HG02610 (cell line): Measurements from ENCODE around the gene FAM120AOS.

Experiments used
- ATAC-seq: cut with Tn5 transposase; IDR thresholded peaks from one replicate; pipeline ENCODE4 v1.9.1; 2021; ENCODE audit warnings: mild to moderate bottlenecking, moderate library complexity; ENCODE audit not compliant: unreplicated experiment

The FAM120AOS gene

DNA sequence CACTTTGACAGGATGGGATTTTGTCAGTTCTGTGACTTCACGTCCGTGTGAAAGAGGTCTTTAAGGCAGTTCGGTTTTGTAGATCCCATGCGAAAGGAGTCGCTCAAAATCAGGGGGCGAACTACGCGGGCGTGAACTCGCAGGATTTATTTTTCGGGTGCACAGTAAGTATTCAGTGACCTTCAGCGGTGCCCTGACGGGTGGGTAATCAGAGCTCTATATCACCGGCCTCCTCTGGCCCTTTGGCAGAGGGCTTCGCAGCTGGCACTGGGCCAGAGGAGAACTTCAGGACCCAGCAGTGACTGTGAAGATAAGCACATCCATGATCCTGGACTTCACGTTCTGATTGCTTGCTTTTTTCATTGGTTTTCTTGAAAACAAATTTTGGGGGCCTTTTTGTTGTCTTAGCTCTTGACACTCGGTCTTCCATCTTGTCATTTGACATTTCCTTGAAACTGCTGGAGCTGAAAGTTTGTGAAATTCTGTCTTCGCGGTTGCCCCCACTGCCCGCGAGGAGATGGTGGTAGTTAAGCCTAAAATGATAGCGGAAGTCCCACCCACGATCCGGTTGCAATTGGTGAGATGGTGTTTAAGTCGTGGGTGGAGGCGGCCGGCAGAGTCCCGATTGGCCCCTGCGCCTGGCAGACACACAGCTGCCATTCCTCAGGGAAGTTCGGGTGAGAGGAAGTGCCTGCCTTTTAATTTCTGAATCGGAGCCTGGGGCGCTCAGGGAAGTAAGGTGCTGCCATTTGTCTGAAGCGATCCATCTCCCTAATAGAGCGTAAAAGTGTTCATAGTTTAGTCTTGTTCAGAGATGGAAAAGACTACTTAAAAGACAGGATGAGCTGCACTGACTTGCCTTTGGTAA is at the start of gene FAM120AOS:
TSS of gene FAM120AOS (minus strand) at position 535 of the 868 bp plus-strand sequence. CDS start 872 bp downstream, outside the sequence.
- ATAC-seq = peak; percentile 64

DNA sequence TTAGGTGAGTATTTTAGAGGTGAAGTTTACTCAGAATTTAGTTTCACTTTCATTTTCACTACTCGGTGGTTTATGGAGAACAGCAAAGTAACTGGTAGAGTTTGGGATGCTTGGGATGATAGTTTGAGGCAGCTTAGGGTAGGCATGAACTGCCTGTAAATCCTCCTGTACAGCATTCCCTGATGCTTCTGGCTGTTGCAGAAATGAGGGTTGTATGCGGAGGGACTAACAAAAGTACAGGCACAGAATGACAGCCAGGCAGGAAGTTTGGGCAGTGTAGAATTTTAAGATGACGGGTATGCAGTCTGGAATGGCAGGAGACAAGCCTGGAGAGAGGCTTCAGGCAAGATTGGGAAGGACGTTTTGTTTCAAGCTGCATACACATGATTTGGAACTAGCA is 48.0 kb upstream of the FAM120AOS start:
- no peak for ATAC-seq

DNA sequence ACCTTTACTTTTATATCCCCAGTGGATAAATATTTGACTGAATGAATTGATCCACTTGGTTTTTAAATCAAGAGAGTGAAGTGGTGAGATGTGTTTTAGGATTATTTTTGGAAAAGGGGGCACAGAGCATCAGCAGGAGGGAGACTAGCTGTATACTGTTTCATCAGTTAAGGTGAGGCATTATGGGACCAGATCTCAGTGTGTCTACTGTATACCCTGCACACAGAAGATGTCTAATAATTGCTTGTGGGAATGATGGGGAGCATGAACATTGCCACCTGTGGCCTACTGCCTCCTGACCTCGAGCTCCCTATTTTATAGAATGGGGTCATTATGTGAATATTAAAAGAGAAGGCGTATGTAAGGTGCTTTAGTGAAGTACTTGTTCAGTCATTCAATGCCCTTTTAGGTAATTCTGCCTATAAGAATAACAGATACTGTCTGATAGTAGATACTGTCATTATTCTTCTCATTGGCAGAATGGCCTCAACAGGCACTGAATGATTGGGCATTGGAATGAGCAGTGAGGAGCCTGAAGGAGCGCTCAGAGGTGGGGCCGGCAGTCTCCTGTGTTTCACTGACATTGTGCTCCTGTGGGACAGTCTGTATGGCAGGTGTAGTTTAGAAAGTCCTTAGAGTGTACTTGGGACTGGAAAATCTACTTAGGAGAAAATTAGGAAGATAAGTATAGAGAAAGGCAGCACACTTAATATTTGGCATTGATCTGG is 47.4 kb upstream of the FAM120AOS start:
- no peak for ATAC-seq

- ATAC-seq = no peak
These were observed 42.9 kb upstream of the FAM120AOS start for GRCh38 chr9:93496285-93496684.

GRCh38 chr9:93493949-93494348 is 40.6 kb upstream of the FAM120AOS start:
- no peak for ATAC-seq

- ATAC-seq = no peak
These were observed 38.9 kb upstream of the FAM120AOS start for GRCh38 chr9:93492327-93492726.

DNA sequence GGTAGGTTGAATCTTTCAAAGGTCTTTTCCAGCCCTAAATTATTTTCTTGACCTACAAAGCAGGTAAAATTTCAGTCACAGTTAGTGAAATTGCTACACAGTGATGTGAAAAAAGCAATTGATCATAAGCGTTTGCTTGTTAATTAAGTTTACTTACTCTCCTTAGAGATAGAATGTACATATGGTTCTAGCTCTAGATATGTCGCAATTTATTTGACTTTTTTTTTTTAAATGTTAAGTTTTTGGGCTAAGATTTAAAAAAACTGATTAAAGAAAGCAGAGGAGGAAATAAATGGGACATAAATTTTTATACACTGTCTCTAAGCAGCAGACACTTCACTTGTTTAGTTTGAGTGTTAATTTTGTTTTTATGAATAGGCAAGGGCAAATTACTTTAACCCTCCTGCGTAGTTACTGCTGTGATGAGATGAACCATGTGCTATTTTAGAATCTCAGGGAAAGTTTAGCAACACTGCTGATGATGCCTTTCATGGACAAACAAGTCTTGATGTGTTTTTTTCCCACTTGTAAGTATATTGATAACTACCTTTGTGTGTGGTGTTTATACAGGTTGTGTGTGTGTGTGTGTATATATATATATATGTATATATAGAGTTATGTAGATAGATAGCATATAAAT is 38.3 kb upstream of the FAM120AOS start:
- ATAC-seq = no peak

GRCh38 chr9:93488244-93488643 is 34.9 kb upstream of the FAM120AOS start:
- ATAC-seq = no peak

- ATAC-seq = no peak
These were observed 32.9 kb upstream of the FAM120AOS start for GRCh38 chr9:93486268-93486667.

DNA sequence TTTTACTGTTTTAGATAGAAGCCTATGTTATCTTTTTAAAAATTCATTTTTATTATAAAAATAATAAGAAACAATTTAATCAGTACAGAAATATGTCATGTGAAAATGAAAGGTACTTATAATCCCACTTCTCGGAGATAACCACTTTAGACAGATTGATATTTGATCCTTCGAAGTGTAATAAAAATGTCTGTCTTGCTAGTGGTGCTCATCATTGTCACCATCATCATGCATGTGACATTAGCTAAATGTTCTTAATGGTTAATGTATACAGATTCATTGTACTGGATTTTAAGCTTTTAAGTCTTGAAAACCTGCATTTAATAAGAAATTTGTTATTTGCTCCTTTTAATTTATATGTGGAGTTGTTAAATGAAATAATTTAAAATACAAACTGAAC is 30.1 kb upstream of the FAM120AOS start:
- ATAC-seq = no peak

- no peak for ATAC-seq
These were observed 27.4 kb upstream of the FAM120AOS start for GRCh38 chr9:93480728-93481324.

DNA sequence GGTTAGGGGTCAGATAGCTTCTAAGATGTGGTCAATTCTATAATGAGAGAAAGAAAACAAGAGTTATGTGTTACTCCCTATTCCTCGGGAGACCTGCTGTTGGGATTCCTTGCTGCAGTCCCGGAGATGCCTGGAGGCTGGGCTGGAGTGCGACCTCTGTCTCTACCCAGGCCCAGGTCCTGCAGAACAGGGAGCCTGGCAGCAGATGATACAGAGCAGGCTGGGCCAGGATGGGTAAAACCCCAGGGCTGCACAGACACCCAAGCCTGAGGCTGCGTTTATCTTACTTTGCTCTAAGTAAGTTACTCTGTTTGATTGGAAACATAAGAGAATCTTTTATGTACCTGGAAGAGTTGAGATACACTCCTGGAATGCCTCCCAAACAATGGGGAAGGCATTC is 26.9 kb upstream of the FAM120AOS start:
- no peak for ATAC-seq

- no peak for ATAC-seq
These were observed 26.3 kb upstream of the FAM120AOS start for GRCh38 chr9:93479726-93480125.

DNA sequence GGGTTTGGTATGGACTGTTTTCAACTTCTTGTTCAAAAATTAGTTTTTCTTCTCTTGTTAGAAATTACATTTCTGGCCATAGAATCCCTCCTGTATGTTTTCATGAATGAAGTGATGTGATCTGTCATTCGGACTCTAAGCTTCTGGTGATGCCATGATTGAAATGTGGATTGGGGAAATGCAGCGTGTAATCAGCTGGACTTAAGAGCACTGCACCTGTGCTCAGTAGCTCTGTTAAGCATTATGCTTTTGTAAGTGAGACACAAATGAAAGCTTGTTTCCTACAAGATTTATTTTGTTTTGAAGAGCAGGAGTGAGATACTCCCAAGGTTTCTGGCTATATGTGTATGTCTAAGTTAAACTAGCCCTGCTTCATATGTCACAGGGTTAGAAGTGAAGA is 24.0 kb upstream of the FAM120AOS start:
- ATAC-seq = no peak

GRCh38 chr9:93476924-93477323 is 23.5 kb upstream of the FAM120AOS start:
- ATAC-seq = no peak

DNA sequence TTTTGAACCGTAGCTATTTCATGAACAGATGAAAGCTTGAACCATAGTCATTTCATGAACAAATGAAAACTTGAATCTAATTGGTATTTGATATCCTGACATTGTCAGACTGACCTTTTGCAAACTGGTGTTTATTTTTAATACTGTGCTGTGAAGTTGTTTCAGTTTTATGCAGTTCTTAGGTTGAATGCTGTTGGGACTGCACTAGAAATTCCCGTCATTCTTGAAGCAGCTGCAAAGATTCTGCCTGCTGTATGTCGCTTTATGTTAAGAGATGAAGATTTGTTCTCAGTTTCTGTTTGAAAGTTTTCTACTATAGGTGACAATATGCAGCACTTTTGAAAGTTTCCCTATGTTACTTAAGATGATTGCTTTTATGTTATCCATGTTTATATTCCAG is 22.5 kb upstream of the FAM120AOS start:
- ATAC-seq = no peak

- no peak for ATAC-seq
These were observed 21.7 kb upstream of the FAM120AOS start for GRCh38 chr9:93475108-93475507.

DNA sequence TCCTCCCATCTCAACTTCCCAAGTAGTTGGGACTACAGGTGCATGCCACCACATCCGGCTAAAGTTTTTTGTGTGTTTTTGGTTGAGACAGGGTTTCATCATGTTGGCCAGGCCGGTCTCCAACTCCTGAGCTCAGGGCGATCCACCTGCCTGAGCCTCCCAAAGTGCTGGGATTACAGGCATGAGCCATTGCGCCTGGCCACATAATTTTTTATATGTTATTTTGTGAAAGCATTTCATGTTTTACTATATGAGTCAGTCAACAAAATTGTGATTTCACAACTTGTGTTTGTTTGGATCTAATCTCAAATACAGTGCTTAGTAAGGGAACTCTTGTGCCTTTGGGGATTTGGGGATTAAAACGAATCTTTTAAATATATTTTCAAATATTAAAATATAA is 20.0 kb upstream of the FAM120AOS start:
- no peak for ATAC-seq

- ATAC-seq = no peak
These were observed 17.7 kb upstream of the FAM120AOS start for GRCh38 chr9:93471124-93471523.

DNA sequence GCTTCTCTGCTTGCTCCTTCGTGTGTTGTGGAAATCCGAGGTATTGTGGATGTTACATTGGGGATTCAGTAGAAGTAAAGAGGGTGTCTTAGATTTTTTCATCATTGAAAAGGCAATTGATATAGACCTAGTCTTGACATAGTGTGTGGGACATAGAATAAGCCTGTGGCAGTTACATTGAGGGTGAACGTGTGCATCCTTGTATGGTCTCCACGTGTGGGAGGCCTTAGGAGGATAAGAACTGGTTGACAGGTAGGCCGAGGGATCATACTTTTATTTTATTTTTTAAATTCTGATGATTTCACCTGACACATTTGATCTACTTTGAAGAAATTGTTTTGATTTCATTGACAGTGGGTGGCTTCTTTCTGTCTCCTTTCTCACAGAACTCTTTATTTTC is 17.0 kb upstream of the FAM120AOS start:
- ATAC-seq = no peak

DNA sequence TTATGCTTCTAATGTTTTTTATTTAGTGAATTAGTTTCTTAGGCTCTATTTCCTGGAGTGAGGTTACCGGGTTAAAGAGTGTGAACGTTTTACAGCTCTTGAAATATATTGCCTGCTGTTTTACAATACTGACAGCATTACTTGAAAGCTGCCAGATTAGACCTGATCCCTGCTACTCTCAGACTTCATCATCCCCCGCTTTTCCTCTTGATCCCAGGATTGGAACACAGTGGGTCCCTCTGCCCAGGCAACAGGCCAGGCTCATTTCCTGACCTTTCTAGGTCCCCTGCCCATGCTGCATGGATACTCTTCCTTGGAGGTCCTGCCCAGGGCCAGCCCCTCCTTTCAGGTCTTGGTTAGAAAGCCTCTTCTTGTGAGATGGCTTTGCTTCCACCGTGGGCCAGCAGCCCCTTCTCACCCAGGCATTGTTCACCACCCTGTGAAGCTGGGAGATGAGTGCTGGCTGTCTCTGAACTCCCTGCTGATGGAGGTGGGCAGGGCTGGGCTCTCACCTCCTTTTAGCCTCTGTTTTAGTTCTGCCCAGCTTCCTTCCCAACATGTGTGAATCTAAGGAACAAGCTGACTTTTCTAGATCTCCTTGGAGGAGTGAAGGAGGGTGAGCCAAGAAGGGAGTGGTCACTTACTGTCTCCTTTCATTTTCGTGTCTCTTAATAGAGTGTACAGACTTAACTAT is 15.5 kb upstream of the FAM120AOS start:
- ATAC-seq = no peak
